ENCODE data around the gene ARMC9.

Gene ARMC9

DNA sequence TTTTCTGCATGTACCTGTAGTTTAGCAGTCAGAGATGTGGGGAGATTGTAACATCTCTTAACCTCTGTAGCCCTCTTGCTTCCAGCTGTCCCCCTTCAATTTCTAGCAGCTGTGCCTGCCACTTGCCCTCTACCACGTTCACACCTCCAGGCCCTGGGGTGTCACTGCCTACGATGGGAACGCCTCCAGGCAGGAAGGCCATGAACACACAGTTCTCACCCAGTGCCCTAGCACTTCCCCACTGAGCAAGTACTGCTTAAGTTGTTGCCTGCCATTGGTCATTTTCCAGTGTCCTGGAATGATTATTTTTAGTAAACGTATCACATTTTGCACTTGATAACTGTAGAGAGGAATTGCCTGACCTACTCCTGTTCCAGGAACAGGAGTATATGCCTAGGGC, 120.0 kb downstream of the ARMC9 start:
- no peak for DNase-seq

DNA sequence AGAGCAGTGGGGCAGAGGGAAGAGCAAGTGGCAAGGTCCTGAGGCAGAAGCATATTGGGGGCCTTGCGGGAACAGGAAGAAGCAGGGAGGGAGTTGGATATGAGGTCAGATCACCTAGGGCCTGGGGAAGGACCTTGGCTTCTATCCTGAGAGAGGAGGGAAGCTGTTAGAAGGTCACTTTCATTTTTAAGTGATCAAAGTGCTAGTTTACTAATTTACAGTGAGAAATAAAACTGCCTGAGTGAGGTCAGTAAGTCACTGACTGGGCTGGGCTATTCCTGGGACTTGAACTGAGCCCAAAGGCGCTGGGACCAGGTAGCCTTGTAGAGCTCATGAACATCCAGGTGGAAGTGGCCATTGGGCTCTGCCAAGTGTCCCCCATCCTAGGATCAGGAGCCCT, 120.5 kb downstream of the ARMC9 start:
- DNase-seq: no peak

DNA sequence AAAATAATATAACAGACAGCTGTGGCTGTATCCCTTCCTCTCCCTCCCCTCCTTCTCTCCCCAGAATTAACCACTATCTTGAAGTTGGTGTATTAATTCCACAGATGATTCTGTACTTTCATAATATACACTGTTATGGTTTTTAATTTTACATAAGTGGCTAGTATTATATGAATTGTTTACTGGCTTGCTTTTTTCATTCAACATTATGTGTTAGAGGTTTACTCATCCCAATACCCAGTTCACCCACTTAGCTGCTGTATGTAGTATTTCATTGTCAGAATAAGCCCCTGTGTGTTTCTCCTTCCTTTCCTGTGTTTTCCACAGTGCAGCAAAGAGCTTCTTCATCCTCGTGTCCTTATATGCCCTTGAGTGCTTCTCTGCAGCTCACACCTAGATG, 121.4 kb downstream of the ARMC9 start:
- DNase-seq: no peak

DNA sequence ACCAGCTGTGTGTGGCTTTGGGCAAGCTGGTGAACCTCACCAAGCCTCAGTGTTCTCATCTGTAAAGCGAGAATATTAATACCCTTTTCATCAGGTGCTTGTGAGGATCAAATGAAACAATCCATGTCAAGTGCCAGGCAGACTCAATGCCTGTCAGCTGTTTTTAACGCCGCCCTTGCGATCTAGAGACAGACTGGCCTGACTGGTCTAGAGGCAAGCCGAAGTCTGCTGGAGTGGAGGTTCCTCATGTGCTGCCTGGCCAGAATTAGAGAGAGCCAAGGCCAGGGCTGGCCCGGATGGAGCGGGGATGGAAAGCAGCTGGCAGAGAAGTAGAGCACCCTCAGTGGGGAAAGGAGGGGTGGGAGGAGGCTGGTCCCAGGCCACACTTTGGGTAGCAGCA, 122.6 kb downstream of the ARMC9 start:
- no peak for DNase-seq

DNA sequence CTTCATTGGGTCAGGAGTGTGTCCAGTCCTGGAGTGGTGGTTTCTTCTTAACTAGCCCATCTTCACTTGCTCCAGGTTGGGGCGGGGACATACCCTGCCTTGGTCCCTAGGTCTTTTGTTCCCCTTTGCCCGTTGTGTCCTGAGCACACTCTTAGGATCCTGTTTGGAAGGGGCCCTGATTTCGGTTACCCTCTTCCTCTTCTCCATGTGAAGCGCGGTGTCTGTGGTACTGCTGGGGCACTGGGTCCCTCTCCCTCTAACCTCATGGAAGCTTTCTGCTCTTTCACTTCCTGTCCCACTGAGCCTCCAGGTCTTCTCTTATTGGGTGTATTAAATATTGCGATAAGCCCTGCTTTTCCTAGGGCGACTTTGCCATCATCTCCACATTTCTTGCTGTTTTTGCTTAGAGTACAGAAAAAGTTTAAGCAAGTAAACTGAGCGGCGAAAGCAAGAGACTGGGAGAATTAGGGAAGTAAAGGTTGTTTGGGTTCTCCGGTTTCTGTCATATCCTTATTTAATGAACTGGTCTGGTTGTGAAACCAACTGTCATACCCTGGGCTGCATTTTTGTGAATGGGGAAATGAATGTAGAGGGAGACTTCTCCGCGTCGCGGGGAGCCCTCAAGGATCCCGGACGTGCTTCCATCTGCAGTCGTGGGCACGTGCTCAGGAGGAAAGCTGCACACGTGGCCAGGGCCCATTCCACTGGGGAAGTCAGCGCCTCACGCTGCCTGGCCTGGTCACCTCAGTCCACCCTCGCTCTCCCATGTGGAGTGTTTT, 123.3 kb downstream of the ARMC9 start:
- peak; percentile 27 to 64 for DNase-seq

DNA sequence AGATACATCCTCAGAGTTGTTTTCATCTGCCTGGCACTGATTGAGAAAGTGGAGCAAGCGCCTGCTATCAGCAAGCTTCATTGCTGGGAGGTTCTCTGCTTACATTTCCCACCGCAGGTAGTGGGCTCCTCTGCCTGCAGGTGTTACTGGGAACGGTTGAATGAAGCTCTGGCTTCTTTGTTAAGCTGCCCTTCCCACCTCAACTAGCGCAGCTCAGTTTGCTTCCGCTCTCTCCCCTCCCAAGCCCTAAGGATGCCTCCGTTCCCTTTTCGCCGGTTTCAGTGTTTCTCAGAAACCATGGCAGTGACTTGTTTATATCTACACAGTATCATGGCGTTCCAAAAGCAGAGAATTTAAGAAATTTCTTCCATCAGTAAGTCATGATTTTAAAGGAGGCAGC, 124.9 kb downstream of the ARMC9 start:
- peak in 1 of 2 donors; percentile 11 for DNase-seq

DNA sequence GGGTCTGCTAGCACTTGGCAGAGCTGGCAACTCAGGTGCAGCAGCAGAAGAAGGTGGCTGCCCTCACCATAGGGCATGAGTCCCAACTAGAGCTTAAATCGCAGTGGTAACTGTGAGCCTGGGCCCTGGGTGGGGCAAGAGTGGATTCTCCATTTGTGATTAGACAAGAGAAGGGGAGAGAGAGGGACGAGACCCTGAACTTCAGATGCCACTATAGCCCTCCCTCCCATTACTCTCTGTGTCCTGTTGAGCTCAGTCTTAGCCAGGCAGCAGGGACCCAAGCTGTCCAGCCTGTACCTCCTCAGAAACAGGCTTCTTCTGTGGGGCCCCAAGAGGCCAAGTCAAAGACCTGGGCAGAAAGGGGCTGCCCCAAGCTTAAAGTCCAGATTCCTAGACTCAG, 127.4 kb downstream of the ARMC9 start:
- DNase-seq: no peak

DNA sequence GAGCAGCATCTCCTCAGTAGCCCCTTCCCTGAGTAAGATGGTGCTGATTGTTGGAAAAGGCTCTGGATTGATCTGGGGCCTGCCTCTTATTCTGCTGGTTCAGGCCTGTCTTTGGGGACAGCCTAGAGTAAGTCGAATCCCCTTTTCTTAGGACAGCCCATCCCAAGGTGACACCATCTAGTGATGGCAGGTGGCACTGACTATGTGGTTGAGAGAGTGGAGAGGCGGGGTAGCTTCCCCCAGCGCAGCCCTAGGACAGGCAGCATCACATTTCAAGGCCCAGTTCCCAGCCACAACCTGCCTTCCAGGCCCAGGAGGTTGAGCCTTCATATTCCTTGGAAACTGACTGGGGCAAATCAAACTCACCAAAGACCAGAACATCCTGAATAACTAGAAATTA, 128.0 kb downstream of the ARMC9 start:
- DNase-seq: no peak

DNA sequence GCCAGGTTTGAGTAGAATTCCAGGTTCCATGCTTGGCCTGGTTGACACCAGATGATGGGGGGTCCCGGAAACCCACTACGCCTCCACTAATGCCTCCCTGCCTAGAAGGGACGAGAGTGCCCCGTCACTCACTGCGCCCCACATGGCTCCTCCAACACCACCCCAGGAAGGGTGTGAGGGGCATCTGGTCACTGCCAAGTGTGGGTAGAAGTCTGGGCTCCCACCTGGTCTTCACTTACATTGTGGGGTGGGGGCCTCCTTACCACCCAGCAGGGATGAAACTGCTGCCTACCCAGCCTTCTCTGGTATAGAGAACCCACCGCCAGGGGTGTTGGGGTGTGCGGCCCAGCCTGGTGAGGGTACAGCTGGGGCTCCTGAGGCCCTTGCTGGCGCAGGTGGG, 131.9 kb downstream of the ARMC9 start:
- DNase-seq: no peak

DNA sequence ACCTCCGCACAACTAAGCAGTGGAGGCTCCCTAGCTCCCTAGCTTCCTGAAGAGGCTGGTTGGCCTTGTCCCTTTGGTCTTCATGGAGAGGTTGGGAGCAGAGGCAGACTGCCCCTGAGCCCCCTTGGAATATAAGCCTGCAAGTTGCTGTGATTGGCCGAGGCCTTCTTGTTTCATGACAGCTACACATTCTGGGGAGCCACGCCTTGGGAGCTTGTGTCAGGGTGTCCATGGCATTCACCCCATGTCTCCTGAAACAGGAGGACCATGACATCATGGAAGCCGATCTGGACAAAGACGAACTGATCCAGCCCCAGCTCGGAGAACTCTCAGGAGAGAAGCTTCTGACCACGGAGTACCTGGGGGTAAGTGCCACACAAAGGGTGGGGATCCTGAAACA, 133.1 kb downstream of the ARMC9 start:
- no peak for DNase-seq

DNA sequence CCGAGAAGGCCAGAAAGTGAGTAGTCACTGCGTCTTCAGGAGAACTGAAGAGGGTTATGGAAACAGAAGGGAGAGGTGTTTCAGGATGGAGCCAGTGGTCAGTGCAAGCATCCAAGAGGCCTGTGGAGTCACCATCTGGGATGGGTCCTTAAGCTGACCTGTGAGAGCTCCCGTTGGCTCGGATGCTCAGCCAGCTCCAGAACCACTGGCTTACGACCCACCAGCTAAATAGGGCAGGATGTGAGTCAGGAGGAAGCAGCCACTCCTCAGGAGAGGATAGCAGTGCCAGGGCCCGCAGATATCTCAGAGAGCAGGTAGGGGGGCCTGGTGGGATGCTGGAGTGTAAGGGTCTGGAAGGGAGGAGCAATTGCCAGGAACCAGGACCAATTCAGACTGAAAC, 134.0 kb downstream of the ARMC9 start:
- DNase-seq: no peak

DNA sequence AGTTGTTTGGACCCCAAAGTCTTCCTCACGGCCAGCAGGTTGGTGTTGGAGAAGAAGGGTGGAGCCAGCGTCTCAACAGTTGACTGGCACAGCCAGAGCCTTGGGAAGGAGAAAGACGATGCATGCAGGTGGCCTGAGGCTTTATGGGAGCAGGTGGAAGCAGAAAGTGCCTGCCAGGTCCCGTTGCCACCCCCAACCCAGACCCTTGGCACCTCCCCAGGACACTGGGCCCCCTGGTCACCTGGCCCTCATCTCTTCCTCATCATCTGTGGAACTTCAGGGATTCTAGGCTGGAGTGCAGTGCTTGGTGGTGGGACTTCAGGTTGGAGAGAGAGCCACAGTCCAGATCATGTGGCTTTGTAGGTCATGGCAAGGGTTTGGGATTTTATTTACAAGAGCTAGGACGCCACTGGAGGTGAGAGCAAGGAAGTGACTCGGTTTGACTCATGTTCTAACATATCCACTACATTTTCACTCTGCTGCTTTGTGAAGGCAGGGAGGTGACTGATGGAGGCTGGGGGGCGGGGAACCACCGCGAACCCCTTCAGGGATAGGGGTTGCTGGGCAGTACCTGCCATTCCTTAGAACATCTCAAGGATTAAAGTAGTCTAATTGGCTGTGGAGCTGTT, 134.6 kb downstream of the ARMC9 start:
- no peak for DNase-seq

DNA sequence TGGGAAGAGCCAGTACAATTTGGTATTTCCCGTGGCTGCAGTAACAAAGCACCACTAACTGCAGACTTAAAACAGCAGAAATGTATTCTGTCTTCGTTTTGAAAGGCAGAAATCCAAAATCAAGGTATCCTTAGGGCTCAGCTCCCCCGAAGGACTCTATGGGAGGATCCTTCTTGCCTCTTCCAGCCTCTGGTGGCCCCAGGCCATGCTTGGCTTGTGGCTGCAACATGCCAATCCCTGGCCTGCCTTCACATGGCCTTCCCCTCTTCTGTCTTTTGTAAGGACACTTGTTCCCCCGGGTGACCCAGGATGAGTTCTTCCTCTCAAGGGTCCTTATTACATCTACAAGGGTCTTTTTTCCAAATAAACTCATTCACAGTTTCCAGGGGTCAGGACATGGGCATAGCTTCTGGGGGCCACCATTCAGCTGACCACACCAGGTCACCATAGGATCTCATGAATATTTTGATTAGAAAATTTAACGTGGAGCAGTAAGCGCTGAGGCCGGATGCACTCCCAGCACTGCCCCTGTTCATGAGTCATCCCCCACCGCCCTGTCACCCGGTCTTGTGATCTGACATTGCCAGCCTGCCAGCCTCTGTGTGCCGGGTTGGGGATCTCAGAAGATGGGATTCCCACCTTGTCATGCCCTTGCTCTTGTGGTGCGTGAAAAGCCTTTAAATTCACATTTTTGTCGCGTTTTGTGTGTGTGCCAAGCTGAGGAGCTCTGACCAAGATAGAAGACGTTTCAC, 135.9 kb downstream of the ARMC9 start:
- DNase-seq: peak in 1 of 2 donors; percentile 9

DNA sequence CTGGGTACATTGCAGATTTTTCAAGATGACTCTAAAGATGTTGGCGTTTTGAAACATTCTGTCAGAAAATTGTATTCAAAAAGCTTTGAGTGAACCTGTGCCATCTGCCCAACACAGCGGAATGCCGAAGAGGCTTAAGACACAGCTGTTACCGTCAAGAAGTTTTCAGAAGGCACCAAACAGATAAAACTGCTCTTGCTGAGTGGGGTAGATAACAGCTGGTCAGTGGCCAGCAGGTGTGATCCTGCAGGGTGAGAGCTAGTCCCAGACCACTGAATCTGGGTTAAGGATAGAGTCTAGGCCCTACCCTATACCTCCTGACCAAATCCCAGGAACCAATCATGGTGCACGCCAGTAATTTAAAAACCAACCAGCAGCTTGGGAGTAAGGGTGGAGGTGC, 136.6 kb downstream of the ARMC9 start:
- no peak for DNase-seq

DNA sequence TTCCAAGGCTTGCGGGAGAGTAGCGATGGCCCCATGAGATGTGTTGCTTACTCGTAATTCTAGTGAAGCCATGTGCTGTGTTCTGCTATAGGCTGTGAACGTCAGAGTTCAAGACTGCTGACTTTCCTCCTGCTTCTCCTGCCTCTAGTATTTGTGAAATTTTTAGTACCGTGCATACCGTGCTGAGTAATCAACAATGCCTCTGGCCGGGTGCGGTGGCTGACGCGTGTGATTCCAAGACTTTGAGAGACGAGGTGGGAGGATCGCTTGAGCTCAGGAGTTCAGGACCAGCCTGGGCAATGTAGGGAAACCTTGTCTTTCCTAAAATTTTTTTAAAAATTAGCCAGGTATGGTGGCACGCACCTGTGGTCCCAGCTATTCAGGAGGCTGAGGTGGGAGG, 137.2 kb downstream of the ARMC9 start:
- no peak for DNase-seq

DNA sequence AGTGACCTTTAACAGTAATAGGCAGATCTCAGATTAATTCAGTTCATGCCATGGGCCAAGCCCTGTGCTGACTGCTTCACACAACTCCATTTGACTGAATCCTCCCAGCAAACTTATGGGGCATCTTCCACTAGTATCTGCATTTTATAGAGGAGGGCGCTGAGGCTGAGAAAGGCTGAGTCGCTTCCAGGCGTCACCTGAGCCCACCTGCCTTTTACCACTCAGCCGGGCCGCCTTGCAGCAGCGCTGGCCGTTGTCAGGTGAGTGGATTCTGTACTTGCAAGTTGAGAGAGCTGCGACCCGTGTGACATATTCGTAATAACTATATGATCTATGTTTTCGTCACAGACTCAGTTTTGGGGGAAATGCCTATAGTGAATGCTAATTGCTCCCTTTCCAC, 137.8 kb downstream of the ARMC9 start:
- no peak for DNase-seq

DNA sequence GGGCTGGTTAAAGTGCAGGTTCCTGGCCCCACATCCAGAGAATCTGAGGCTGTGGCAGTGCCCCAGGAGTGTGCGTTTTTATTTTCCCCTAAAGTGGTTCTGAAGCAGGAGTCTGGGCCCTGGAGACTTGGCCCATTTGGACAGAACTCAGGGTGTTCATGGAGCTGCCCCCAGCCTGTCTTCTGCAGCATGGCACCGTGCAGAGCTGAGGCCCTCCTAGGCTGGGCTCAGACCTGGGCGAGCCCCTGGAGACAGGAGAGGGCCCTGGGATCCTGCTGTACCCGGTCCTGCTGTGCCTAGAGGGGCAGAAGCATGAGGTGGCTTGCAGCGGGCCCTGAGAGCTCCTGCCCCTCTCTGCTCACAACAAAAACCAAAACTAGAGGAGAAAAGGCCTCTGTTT, 138.3 kb downstream of the ARMC9 start:
- DNase-seq: no peak

DNA sequence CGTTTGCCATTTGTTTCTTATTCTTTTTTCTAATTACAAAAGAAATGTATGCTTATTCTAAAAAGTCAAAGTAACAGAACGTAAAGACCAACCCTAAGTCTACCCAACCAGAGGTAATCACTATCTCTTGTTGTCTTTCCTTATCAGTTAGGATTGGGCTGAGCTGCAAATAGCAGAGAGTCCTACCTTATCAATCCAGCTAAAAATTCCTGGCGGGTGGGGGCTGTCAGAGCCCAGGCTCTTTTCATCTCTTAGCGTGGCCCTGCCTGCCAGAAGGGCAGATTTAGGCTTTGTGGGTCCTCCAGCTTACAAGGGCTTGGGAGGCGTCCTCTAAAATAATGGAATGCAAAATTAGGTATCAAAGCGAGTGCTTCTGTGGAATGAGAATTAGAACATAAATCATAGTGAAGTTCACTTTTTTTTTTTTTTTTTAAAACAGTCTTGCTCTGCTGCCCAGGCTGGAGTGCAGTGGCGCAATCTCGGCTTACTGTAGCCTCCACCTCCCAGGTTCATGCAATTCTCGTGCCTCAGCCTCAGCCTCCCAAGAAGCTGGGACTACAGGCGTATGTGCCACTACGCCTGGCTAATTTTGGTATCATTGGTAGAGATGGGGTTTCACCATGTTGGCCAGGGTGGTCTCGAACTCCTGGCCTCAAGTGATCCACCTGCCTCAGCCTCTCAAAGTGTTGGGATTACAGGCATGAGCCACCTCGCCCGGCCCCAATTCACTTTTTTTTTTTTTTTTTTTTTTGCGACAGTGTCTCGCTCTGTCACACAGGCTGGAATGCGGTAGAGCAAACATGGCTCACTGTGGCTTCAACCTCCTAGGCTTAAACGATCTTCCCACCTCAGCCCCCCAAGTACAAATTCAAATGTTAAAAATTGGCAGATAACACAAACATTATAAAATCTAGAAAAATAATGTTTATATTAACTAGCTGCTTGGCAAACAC, 139.7 kb downstream of the ARMC9 start:
- DNase-seq: no peak

DNA sequence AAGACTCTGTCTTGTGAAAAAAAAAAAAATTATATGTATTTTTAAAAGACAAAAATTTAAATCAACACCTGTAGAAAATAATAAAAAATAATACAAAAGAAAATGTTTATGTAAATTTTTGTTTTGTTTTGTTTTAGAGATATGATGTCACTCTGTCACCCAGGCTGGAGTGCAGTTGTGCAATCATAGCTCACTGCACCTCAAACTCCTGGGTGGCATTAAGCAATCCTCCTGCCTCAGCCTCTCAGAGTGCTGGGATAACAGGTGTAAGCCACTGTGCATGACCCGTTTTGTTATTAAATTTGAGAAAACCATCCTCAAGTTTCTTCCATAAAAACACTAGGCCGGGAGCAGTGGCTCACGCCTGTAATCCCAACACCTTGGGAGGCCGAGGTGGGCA, 140.9 kb downstream of the ARMC9 start:
- DNase-seq: no peak

DNA sequence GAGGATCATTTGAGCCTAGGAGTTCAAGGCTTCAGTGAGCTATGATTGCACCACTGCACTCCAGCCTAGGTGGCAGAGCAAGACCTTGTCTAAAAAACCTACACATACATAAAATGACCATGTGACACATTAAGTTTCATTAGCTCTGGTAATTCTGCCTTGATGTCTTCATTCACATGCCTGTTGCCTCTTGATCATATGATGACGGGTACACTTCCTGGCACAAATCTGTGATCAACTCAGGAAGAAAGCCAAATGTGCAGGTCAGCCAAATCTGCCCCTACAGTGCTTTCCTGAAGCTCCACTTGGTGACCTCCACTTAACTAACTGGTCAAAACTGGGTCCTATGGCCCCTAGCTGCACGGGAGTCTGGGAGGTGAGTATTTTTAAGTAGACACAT, 142.7 kb downstream of the ARMC9 start:
- no peak for DNase-seq

DNA sequence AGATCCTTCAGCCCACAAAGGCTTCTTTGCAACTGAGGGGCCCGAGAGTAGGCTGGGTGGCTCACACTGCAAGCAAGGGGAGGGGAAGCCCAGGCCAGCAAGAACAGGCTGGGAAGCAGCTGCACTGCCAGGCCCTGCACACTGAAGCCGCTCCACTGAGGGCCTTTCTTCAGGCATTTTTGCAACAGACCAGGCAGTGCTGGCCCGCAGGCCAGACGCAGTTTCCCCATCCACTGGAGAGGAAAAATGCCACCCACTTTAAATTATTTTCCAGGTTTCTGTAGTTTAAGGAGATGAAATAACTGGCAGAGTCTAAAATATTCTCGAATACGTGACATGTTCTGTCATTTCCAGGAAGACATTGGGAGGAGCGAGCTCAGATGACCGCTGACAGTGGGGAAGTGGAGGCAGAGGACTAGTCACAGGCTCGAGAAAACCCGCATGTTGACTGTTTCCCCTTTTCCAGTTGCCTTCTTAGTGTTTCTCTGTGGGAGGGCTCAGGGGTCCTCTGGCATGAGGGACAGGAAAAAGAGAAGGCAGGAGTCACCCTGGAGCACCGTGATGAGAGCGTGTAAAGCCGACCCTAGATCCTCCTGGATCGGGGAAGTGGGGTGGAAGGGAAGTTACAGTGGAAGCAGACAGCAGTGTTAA, 143.8 kb downstream of the ARMC9 start:
- DNase-seq: no peak

DNA sequence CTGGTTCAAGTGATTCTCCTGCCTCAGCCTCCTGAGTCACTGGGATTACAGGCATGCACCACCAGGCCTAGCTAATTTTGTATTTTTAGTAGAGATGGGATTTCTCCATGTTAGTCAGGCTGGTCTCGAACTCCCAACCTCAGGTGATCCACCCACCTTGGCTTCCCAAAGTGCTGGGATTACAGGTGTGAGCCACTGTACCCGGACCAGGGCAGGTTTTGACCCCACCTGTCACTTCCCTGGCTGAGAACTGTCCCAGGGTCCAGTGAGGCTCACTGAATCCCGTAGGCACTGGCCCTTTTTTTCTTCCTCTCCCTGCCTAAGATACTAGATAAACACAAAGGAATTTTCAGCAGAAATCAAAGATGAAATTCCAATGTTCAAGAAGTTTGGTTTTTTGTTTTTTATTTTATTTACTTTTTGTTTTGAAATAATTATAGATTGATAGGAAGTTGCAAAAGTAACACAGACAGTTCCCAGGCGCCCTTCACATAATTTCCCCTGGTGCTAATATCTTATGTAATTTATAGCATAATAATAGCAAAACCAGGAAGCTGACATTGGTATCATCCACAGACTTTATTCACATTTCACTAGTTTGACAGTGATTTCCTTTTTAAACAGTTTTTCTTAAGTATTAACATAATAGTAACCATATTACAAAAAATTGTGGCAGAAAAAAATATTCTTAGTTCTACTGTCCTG, 144.7 kb downstream of the ARMC9 start:
- no peak for DNase-seq

All from CD4-positive, alpha-beta T cell treated with Interleukin-1 beta for 1 hour (primary cell).